Natural killer cell treated with Interleukin-12 subunit alpha and Interleukin-12 subunit beta and Interleukin-15 and Interleukin-18, amount 100 ng/mL, for 72 hours (primary cell): ENCODE measurements around the gene SGIP1. TPM values are rescaled to one million over a fixed set of nuclear protein-coding genes. Genes with fewer than 3 reads are reported as not detected.

Experiments used
- ATAC-seq, 2 donors: fragments of 150-1000 bp; cut with Tn5 transposase in 1 of 2; sonication (Bioruptor Pico), chemical (Tn5 transposase) in 1 of 2; 2 replicates each; pipeline ENCODE4 v1.10.0; 2021
- DNase-seq: peaks from one replicate; pipeline ENCODE4 v3.0.0; 2022; ENCODE audit warnings: low spot score
- H3K27ac Mint-ChIP-seq, 2 donors: 1 replicate in 1 of 2; 2 replicates in 1 of 2; pipeline ENCODE4 v1.8.0; 2022; ENCODE audit warnings: mixed read lengths in 2 of 2, mild to moderate bottlenecking in 1 of 2, moderate library complexity in 1 of 2
- H3K27me3 Mint-ChIP-seq, 2 donors: 1 replicate in 1 of 2; 2 replicates in 1 of 2; pipeline ENCODE4 v1.8.0; 2022; ENCODE audit warnings: mixed read lengths in 2 of 2
- H3K36me3 Mint-ChIP-seq: one replicate; pipeline ENCODE4 v1.8.0; 2022; ENCODE audit warnings: mixed read lengths
- H3K4me1 Mint-ChIP-seq, 2 donors: 1 replicate in 1 of 2; 2 replicates in 1 of 2; pipeline ENCODE4 v1.8.0; 2022; ENCODE audit warnings: low read depth in 2 of 2, mixed read lengths in 2 of 2, mild to moderate bottlenecking in 1 of 2
- H3K4me3 Mint-ChIP-seq: one replicate; pipeline ENCODE4 v1.8.0; 2022; ENCODE audit warnings: mixed read lengths
- H3K9me3 Mint-ChIP-seq: 2 replicates; pipeline ENCODE4 v1.8.0; 2022; ENCODE audit warnings: mixed read lengths
- total RNA-seq, 2 donors: library from RNA; stranded (reverse); gene quantifications; one replicate each; pipeline ENCODE4 v1.2.3, GENCODE V29; 2022

Gene SGIP1
- total RNA-seq, 2 donors from 2014 or later = not detected

DNA sequence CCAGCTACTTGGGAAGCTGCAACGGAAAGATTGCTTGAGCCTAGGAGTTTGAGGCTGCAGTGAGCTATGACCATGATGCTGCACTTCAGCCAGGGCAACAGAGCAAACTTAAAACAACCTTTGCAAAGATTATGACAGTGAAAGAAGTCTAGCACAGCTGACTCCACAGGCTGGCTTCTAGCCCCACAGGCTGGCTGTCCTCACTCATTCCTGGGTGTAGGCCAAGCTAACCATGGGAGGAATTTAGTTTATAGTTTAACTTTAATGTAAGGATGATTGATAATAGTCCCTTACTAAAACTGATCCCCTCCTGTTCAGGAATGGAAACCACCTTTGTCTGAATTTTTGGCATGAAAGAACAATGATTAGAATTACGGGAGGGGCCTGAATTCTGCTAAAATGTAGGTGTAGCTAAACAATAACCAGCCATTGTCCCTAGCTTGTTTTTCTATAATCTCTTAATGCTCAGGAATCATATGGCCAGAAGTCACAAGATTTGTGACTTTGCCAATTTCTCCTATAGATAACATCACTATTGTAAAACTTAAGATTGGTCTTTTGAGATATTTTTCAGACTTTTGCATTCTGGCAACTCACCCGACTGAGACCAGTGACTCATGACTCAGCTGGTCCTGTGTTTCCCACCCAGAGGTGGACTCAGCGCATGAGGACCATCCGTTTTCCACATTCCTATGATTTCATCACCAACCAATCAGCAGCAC lies 28.1 kb upstream of the SGIP1 start:
- Mint-ChIP-seq H3K4me3 (no peak overlapping the region), H3K9me3 (no peaks in the 10 kb centered on the region), H3K4me1 (no peaks in the 10 kb centered on the region), H3K36me3 (no peaks in the 10 kb centered on the region), H3K27ac (no peak overlapping the region), H3K27me3 (peaks cover 15 to 32% of the 10 kb centered on the region in 2 donors)
- no peak for DNase-seq
- ATAC-seq = no peak

DNA sequence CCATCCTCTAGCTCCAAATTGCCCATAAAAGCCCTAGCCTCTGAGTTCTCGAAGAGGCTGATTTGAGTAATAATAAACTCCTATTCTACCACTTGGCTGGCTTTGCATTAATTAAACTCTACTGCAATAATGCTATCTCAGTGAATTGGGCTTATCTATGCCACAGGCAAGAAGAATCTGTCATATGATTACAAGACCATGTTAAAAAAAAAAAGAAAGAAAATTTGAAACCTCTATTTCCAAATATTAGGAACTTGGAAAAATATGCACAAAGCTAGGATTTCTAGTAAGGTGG lies 27.6 kb upstream of the SGIP1 start:
- Mint-ChIP-seq H3K4me1 (no peaks in the 10 kb centered on the region), H3K4me3 (no peak overlapping the region), H3K27me3 (peaks cover 18 to 37% of the 10 kb centered on the region in 2 donors), H3K27ac (no peak overlapping the region), H3K9me3 (no peaks in the 10 kb centered on the region), H3K36me3 (no peaks in the 10 kb centered on the region)
- ATAC-seq = no peak
- no peak for DNase-seq

DNA sequence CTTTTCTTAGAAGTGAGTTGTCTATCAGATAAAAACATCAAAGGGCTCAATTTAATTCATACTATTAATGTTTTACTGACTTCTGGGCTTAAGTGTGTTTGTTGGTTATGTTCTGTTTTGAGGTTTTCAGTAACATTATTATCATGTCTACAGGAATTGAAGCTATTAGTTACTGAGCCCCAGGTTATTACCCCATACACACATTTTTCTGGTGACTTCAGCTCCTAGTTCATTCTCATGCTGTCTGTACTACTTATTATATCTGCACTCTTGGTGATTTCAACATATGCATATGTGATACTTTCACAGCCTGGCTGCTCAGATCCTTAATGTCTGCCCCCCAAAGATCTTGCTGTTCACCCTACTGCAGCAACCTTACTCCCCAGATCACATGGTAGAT lies 27.0 kb upstream of the SGIP1 start:
- H3K27me3 Mint-ChIP-seq = peaks cover 16 to 36% of the 10 kb centered on the region in 2 donors
- no peak overlapping the region for H3K27ac Mint-ChIP-seq
- ATAC-seq (no peak), DNase-seq (no peak)
- no peaks in the 10 kb centered on the region for H3K36me3 Mint-ChIP-seq
- H3K4me3 Mint-ChIP-seq = no peak overlapping the region
- H3K9me3 Mint-ChIP-seq = no peaks in the 10 kb centered on the region
- no peaks in the 10 kb centered on the region for H3K4me1 Mint-ChIP-seq

DNA sequence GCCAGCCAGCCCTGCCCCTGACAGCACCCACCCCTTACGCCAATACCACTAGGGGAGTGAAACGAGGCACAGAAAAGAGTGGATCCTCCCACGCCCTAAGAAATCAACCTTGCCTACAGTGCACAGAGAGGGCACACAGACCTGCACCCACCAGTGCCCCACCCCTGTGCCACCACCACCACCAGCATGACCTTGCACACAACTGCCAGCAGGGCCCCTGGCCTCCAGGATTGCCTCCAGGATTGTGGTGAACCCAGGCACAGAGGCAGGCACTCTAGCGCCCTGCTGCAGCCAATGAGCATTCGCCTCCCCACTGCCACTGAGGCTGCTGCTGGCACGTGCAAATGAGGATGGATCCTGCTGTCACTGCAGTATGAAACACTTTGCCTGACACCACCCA lies 23.5 kb upstream of the SGIP1 start:
- peak; percentile 27 to 32 for ATAC-seq
- Mint-ChIP-seq H3K4me3 (no peak overlapping the region), H3K4me1 (no peaks in the 10 kb centered on the region), H3K9me3 (peaks cover 5% of the 10 kb centered on the region), H3K27me3 (peaks cover 21 to 41% of the 10 kb centered on the region in 2 donors), H3K36me3 (no peaks in the 10 kb centered on the region), H3K27ac (no peak overlapping the region)
- no peak for DNase-seq

DNA sequence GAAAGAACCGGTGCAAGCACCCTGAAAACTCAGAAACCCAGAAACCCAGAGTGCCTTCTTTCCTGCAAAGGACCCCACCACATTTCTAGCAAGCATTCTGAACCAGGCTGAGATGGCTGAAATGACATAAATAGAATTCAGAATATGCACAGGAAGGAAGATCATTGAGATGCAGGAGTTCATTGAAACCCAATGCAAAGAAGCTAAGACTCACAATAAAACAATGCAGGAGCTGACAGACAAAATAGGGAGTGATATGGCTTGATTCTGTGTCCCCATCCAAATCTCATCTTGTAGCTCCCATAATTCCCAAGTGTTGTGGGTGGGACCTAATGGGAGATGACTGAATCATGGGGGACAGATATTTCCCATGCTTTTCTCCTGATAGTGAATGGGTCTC lies 22.8 kb upstream of the SGIP1 start:
- no peaks in the 10 kb centered on the region for H3K4me1 Mint-ChIP-seq
- ATAC-seq = no peak
- no peaks in the 10 kb centered on the region for H3K36me3 Mint-ChIP-seq
- H3K4me3 Mint-ChIP-seq = no peak overlapping the region
- H3K27me3 Mint-ChIP-seq = peaks cover 21 to 47% of the 10 kb centered on the region in 2 donors
- no peak for DNase-seq
- H3K27ac Mint-ChIP-seq = no peak overlapping the region
- H3K9me3 Mint-ChIP-seq = peaks cover 5% of the 10 kb centered on the region

DNA sequence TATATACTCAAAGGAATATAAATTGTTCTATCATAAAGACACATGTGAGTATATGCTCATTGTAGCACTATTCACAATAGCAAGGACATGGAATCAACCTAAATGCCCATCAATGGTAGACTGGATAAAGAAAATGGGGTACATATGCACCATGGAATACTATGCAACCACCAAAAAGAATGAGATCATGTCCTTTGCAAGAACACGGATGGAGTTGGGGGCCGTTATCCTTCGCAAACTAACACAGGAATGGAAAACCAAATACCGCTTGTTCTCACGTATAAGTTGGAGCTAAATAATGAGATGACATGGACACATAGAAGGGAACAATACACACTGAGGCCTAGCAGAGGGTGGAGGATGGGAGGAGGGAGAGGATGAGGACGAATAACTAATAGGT lies 16.0 kb upstream of the SGIP1 start:
- Mint-ChIP-seq H3K27me3 (peaks cover 8 to 19% of the 10 kb centered on the region in 2 donors), H3K4me3 (no peak overlapping the region), H3K4me1 (no peaks in the 10 kb centered on the region), H3K36me3 (no peaks in the 10 kb centered on the region), H3K27ac (no peak overlapping the region), H3K9me3 (peaks cover 5% of the 10 kb centered on the region)
- ATAC-seq = no peak
- no peak for DNase-seq

DNA sequence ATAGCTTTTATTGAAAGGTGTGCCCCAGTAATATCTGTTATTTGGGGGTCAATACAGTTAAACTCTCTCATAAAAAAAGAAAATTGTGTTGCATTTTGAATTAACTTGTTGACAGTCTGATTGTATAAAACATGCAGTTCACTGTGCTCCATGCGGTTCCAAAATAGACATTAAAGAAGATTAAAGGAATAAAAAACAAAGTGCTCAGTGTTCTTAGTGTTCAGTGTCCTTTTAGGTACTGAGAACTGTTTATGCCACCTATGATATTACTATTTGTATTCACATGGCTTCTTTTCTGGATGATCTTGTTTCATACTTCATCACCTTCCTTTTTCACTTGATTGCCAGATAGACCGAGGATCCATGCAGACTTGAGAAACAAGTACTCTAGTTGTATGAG lies 15.3 kb upstream of the SGIP1 start:
- ATAC-seq (no peak), DNase-seq (no peak)
- no peaks in the 10 kb centered on the region for H3K36me3 Mint-ChIP-seq
- no peaks in the 10 kb centered on the region for H3K4me1 Mint-ChIP-seq
- H3K4me3 Mint-ChIP-seq = no peak overlapping the region
- no peak overlapping the region for H3K27ac Mint-ChIP-seq
- H3K27me3 Mint-ChIP-seq = peaks cover 3 to 12% of the 10 kb centered on the region in 2 donors
- H3K9me3 Mint-ChIP-seq = peaks cover under 1% of the 10 kb centered on the region

DNA sequence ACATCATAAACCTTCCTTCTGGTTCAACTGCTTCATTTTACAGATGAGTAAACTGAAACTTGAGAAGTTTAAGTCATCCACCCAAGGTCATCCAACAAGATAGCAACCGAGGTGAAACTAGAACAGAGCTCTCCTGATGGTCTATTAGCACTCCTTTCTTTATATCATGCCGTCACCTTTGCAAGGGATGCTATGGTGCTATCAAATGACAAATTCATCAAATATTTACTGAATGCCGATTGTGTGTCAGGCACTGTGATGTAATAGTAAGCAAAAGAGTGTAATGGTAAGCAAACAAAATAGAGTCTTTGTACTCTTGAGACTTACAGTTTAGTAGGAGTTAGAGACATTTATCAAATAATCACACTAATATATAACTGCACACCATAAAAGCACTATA lies 14.0 kb upstream of the SGIP1 start:
- Mint-ChIP-seq H3K4me3 (no peak overlapping the region), H3K27me3 (peaks cover 0 to 11% of the 10 kb centered on the region in 2 donors), H3K36me3 (no peaks in the 10 kb centered on the region), H3K27ac (no peak overlapping the region), H3K9me3 (no peaks in the 10 kb centered on the region), H3K4me1 (no peaks in the 10 kb centered on the region)
- DNase-seq (no peak), ATAC-seq (no peak)

DNA sequence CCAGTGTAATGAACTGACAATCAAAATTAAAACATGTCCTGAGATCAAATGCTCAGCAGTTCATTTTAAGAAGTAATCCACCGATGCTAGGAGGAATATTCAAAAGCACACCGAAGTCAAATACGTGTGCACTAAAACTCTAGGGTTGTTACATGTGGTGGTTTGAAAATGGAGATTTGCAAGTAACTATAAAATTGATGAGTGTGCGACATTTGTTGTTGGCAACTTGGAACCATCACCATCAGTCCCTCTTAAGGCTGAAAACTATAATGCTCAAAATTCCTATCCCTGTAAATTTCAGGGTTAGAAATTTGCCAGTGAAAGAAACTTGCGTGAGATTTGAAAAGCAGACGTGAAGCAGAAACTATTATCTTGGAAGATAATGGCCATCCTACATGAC lies 13.3 kb upstream of the SGIP1 start:
- no peak for ATAC-seq
- no peak for DNase-seq
- no peaks in the 10 kb centered on the region for H3K4me1 Mint-ChIP-seq
- no peaks in the 10 kb centered on the region for H3K9me3 Mint-ChIP-seq
- no peak overlapping the region for H3K27ac Mint-ChIP-seq
- no peaks in the 10 kb centered on the region for H3K36me3 Mint-ChIP-seq
- no peak overlapping the region for H3K4me3 Mint-ChIP-seq
- H3K27me3 Mint-ChIP-seq = peaks cover 0 to 4% of the 10 kb centered on the region in 2 donors

DNA sequence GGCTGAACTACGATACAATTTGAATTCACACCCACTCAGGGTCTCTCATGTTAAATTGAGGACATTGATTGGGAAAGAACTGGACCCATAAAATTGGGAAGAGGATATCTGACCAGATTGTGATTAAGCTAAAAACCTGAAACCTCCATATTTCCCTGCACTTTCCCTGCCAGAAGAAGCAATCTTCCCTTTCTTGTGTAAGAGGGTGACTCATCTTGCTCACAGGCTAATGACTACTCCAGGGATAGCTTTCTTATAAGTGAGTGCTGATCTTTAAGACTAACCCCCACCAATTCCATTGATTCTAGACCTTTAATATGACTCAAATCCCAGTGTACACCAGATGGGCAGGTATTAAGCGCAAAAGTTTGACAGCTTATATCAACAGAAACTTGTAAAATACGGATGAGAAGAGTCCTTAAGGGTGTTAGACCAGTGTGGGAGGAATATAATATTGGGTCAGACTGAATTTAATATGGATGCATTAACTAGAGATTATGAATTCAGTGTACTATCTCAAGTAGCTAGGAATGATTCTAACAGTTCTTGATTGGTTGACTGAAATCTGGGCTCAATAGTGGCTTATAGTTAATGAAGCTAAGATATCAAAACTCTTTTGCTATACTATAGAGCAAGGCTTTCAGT lies 12.1 kb upstream of the SGIP1 start:
- ATAC-seq (no peak), DNase-seq (no peak)
- Mint-ChIP-seq H3K27me3 (no peaks in the 10 kb centered on the region), H3K4me3 (no peak overlapping the region), H3K9me3 (no peaks in the 10 kb centered on the region), H3K36me3 (no peaks in the 10 kb centered on the region), H3K4me1 (no peaks in the 10 kb centered on the region), H3K27ac (no peak overlapping the region)

DNA sequence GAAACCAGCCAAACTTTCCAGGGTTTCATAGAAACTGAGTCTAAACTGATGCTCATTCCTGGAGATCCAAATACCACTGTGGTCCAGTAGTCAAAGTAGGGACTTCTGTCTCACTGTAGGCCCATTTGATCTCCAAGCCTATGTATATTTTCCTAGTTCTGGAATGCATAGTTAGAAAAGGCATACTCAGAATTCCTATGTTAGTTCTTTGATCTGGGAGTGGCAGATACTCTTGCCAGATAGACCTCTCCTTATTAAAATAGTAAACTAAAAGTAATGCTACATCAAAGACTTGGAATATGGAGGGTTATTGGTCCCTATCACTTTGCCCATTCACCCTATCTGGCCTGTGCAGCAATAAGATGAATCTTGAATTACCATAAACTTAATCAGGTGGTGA lies 10.4 kb upstream of the SGIP1 start:
- H3K27me3 Mint-ChIP-seq = no peaks in the 10 kb centered on the region
- H3K4me3 Mint-ChIP-seq = no peak overlapping the region
- DNase-seq (no peak), ATAC-seq (no peak)
- H3K9me3 Mint-ChIP-seq = no peaks in the 10 kb centered on the region
- no peak overlapping the region for H3K27ac Mint-ChIP-seq
- no peaks in the 10 kb centered on the region for H3K4me1 Mint-ChIP-seq
- no peaks in the 10 kb centered on the region for H3K36me3 Mint-ChIP-seq

DNA sequence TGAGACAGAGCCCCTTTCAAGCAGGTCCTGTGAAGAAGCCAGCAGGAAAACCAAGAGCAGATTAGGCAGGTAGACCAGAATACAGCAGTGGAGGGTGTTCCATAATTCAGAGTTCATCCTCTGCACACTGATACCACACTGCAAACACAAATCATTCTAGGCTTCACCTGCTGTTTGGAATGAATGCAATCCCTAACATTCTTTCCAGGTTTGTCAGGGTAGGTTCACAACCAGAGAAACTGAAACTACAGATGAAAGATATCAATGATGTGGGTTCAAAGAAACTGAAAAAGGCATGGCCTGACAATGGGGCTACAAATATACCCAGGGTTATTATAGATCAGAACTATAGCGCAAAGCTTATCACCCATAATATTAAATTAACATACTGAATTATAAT lies 8.9 kb upstream of the SGIP1 start:
- H3K4me3 Mint-ChIP-seq = no peak overlapping the region
- H3K27ac Mint-ChIP-seq = no peak overlapping the region
- DNase-seq = no peak
- no peaks in the 10 kb centered on the region for H3K36me3 Mint-ChIP-seq
- ATAC-seq = no peak
- H3K9me3 Mint-ChIP-seq = no peaks in the 10 kb centered on the region
- no peaks in the 10 kb centered on the region for H3K4me1 Mint-ChIP-seq
- H3K27me3 Mint-ChIP-seq = peaks cover 7 to 8% of the 10 kb centered on the region in 2 donors

DNA sequence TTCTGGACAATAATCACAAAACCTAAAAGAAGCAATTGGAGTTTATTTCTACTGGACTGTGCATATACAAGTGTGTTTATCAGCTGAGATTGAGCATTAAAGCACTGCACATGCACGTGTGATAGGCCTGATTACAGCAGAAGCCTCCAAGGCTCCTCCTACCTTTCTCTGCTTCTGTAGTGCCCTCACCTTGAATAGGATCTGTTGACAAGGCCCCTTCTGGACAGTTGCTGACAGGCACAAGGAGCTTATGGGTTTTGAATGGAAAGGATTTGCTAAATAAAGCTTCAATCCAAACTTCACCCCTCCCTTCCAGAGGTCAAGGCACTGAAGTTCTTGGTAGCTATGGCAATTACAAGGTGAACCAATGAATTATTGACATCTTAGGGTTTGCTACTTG lies 7.9 kb upstream of the SGIP1 start:
- H3K27me3 Mint-ChIP-seq = peaks cover 7 to 10% of the 10 kb centered on the region in 2 donors
- H3K4me1 Mint-ChIP-seq = no peaks in the 10 kb centered on the region
- DNase-seq (no peak), ATAC-seq (no peak)
- no peaks in the 10 kb centered on the region for H3K9me3 Mint-ChIP-seq
- no peaks in the 10 kb centered on the region for H3K36me3 Mint-ChIP-seq
- no peak overlapping the region for H3K4me3 Mint-ChIP-seq
- no peak overlapping the region for H3K27ac Mint-ChIP-seq

DNA sequence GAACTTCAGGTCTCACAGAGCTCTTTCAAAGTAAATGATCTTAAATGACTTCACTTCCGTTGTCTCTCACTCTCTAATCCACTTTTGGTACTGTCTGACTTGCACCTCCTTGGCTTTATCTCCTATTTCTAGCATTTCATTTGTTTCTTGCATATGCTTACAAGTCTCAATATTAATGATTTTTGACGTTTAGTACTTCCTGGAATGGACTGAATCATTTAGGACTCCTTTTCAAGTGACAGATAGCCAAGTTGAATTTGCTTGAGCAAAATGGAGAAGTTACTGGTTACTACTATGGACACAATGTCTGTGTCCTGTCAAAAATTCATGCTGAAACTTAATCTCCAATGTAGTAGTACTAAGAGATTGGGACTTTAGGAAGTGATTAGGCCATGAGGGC lies 7.0 kb upstream of the SGIP1 start:
- no peak for ATAC-seq
- no peak overlapping the region for H3K27ac Mint-ChIP-seq
- no peaks in the 10 kb centered on the region for H3K36me3 Mint-ChIP-seq
- peaks cover 14 to 20% of the 10 kb centered on the region in 2 donors for H3K27me3 Mint-ChIP-seq
- H3K4me1 Mint-ChIP-seq = no peaks in the 10 kb centered on the region
- no peak overlapping the region for H3K4me3 Mint-ChIP-seq
- DNase-seq = no peak
- H3K9me3 Mint-ChIP-seq = no peaks in the 10 kb centered on the region

DNA sequence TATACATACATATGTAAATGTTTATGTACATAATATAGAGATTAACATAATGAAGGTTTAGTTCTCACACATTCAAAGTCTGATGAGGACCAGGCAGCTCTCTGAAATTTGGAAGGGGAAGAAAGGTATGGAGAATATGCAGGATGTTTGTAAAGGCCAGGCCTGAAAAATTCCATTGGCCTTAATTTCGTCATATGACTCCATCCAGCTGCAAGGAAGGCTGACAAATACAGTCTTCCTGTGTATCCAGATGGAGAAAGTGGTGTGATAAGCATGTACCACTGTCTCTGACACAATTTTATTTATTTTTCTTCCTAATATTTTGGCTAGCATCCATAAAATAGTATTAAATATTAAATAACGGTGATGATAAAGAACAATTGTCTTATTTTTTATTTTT lies 6.3 kb upstream of the SGIP1 start:
- Mint-ChIP-seq H3K36me3 (no peaks in the 10 kb centered on the region), H3K4me3 (no peak overlapping the region), H3K4me1 (peaks cover 0 to 2% of the 10 kb centered on the region in 2 donors), H3K27me3 (peaks cover 19 to 27% of the 10 kb centered on the region in 2 donors), H3K27ac (no peak overlapping the region), H3K9me3 (no peaks in the 10 kb centered on the region)
- DNase-seq (no peak), ATAC-seq (no peak)
